Esophagus (tissue), 2 donors: Measurements from ENCODE around the gene HMGA1. TPM values are rescaled to one million over a fixed set of nuclear protein-coding genes. Genes with fewer than 3 reads are reported as not detected.
A peak's percentile ranks its signal among the peaks of the same experiment; 100 is the strongest.

Experiments
- H3K27ac ChIP-seq, 2 donors: one replicate each; pipeline ENCODE4 v1.5.1; 2013; ENCODE audit warnings: low read depth in 2 of 2, mild to moderate bottlenecking in 2 of 2, inconsistent platforms in 1 of 2, low read length in 1 of 2, moderate library complexity in 1 of 2
- H3K27me3 ChIP-seq, 2 donors: one replicate each; pipeline ENCODE4 v1.6.1; 2013; ENCODE audit warnings: low read length in 2 of 2, control low read depth in 1 of 2, mild to moderate bottlenecking in 1 of 2; ENCODE audit not compliant: insufficient read depth in 2 of 2, control insufficient read depth in 1 of 2
- H3K36me3 ChIP-seq, 2 donors: one replicate each; pipeline ENCODE4 v1.6.1; 2013; ENCODE audit warnings: low read length in 1 of 2; ENCODE audit not compliant: control insufficient read depth in 2 of 2, insufficient read depth in 2 of 2
- H3K4me1 ChIP-seq, 2 donors: one replicate each; pipeline ENCODE4 v1.6.1; 2013; ENCODE audit warnings: low read length in 1 of 2; ENCODE audit not compliant: control insufficient read depth in 2 of 2, insufficient read depth in 2 of 2
- H3K4me3 ChIP-seq, 2 donors: one replicate each; pipeline ENCODE4 v1.5.1; 2013; ENCODE audit warnings: low read length in 2 of 2, mild to moderate bottlenecking in 2 of 2, low read depth in 1 of 2, moderate library complexity in 1 of 2
- H3K9me3 ChIP-seq, 2 donors: one replicate each; pipeline ENCODE4 v1.6.1; 2013; ENCODE audit warnings: mild to moderate bottlenecking in 2 of 2, low read depth in 1 of 2, low read length in 1 of 2, moderate library complexity in 1 of 2; ENCODE audit not compliant: control insufficient read depth in 2 of 2, insufficient read depth in 1 of 2
- WGBS, 2 donors: extraction: QIAGEN DNeasy Blood & Tissue Kit; methylation state at CpG; one replicate each; pipeline ENCODE4 v1.1.7; 2013; 5-methylcytosine and 5-hydroxymethylcytosine counted together
- polyA plus RNA-seq, 2 donors: library from polyadenylated mRNA; stranded (reverse); fragments of 200-250 nt; gene quantifications; one replicate each; pipeline ENCODE4 v1.2.3, GENCODE V29; 2013
- donor health status: healthy with polysubstance abuse.
- donor health status: Bipolar disorder and iron deficiency.

HMGA1 gene
- polyA plus RNA-seq, 2 donors: 202 to 211 TPM

DNA sequence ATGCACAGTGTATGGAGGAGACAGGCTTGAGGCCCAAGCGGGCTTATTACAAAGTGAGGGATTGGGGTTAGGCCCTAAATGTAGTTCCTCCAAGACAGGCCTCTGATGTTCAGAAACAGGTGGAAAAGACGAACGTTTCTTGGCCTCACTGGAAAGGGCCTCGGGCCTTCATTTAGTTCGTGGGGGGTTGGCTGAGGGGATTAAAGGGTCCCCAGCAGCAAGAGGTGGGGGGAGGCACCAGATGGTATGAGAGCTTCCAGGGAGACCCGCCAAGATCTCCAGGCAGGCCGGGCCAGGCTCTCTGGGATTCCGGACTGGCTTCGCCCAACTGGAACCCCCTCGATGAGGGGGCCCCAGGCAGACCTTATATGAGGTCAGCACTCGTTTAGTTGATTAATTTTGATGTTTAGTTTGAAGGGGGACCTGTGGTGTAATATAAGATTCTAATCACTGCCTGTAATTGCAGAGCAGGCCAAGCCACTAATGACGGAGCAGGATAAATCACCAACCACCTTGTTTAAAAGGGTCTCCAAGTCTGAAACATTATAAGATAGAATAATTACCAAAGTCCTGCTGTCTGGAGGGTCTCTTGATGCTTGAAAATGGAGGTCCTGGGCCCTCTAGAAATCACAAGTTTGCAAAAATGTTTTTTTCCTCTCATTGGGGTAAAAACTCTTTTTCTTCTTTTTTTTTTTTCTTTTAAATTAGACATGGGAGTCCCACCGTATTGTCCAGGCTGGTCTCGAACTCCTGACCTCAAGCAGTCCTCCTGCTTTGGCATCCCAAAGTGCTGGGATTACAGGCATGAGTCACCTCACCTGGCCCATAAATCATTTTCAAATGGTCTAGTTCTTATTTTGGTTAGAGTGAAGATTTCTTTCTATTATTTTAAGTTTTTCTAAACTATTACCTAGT lies 2.2 kb downstream of the HMGA1 start:
- WGBS, 2 donors: 48 to 56% methylated on average over 14 of the region's 14 CpGs
- H3K4me3 ChIP-seq: peak overlapping the region; percentile 75 to 81
- no peaks in the 10 kb centered on the region for H3K27me3 ChIP-seq
- peaks cover 2 to 7% of the 10 kb centered on the region in 2 donors for H3K4me1 ChIP-seq
- no peaks in the 10 kb centered on the region for H3K9me3 ChIP-seq
- peaks cover 9 to 21% of the 10 kb centered on the region in 2 donors for H3K36me3 ChIP-seq
- H3K27ac ChIP-seq: peak overlapping the region; percentile 96 to 98

DNA sequence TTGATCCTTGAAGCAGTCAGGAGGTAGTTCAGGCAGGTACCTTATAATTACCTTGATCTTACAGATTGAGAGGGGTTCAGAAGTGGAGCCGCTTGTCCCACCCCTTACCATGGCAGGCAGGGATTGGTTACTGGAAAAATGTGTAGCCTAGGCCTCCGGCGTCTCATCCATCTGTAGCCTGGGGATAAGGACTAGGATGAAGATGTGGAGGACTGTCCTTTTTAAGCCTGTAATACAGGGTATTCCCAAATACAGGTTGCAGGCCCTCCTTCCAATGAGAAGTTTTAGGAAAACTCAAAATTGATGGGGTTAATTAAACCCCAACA lies 2.8 kb downstream of the HMGA1 start:
- peaks cover 9 to 22% of the 10 kb centered on the region in 2 donors for H3K36me3 ChIP-seq
- no peak overlapping the region for H3K27ac ChIP-seq
- no peaks in the 10 kb centered on the region for H3K27me3 ChIP-seq
- H3K4me1 ChIP-seq: peaks cover 7 to 12% of the 10 kb centered on the region in 2 donors
- H3K9me3 ChIP-seq: no peaks in the 10 kb centered on the region
- 60 to 72% methylated on average over 3 of the region's 3 CpGs for WGBS, 2 donors
- H3K4me3 ChIP-seq: no peak overlapping the region

DNA sequence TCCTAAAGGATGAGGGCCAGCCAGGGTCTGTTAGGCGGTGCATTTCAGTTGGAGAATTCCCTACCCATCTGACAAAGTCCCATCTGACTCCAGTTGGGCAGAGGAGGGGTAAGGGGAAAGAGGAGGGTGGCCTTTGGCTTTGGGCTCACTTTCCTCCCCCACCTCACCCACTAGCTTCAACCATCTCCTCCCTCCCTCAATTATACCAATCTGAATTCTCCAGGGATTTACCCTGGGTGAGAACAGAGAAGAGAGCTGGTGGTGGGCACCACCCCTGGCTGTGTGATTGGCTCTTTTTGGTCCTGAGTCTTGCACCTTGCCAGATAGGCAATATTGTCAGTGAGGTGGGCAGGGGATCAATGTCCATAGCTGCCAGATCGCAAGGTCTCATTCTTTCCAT lies 3.2 kb downstream of the HMGA1 start:
- Histone ChIP-seq H3K36me3 (peaks cover 9 to 22% of the 10 kb centered on the region in 2 donors), H3K9me3 (no peaks in the 10 kb centered on the region), H3K27ac (no peak overlapping the region), H3K27me3 (no peaks in the 10 kb centered on the region), H3K4me3 (no peak overlapping the region), H3K4me1 (peaks cover 7 to 11% of the 10 kb centered on the region in 2 donors)
- WGBS, 2 donors: 85 to 92% methylated on average over 2 of the region's 2 CpGs

DNA sequence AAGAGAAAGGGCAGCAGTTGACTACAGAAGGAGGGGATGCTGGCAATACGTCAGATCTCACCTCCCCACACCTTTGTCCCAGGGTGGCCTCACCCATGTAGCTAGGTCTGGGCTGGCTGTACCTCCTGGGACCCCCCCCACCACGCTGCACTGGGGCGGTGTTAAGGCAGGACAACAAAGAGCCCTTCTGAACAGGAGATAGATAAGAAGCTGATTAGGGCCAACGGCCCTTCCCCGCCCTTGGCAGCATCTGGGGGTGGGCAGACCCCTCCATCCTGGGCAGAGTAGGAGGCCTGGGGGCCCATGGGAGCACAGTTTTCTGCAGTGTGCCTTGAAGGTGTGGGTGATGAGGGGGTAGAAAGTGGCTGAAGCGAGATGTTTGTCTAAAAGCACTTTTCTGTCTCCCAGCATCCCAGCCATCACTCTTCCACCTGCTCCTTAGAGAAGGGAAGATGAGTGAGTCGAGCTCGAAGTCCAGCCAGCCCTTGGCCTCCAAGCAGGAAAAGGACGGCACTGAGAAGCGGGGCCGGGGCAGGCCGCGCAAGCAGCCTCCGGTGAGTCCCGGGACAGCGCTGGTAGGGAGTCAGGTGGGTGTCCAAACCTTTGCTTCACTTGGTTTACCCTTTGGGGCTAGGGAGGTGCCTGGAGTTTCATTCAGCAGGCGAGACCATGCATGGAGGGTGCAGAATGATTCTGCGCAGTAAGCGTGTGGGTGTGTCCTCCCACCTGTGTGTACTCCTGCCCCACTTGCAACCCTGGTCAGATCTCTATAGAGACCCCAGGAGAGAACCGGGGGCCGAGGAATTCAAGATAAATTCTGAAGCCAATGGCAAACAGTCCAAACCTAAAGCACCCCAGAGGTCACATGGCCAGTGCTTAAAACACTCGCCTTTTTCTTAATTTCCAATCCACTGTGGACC lies 3.9 kb downstream of the HMGA1 start:
- no peak overlapping the region for H3K4me3 ChIP-seq
- H3K27me3 ChIP-seq: no peaks in the 10 kb centered on the region
- peaks cover 9 to 22% of the 10 kb centered on the region in 2 donors for H3K36me3 ChIP-seq
- H3K27ac ChIP-seq: no peak overlapping the region
- H3K4me1 ChIP-seq: peaks cover 7 to 11% of the 10 kb centered on the region in 2 donors
- H3K9me3 ChIP-seq: no peaks in the 10 kb centered on the region
- 78 to 86% methylated on average over 22 of the region's 22 CpGs for WGBS, 2 donors

DNA sequence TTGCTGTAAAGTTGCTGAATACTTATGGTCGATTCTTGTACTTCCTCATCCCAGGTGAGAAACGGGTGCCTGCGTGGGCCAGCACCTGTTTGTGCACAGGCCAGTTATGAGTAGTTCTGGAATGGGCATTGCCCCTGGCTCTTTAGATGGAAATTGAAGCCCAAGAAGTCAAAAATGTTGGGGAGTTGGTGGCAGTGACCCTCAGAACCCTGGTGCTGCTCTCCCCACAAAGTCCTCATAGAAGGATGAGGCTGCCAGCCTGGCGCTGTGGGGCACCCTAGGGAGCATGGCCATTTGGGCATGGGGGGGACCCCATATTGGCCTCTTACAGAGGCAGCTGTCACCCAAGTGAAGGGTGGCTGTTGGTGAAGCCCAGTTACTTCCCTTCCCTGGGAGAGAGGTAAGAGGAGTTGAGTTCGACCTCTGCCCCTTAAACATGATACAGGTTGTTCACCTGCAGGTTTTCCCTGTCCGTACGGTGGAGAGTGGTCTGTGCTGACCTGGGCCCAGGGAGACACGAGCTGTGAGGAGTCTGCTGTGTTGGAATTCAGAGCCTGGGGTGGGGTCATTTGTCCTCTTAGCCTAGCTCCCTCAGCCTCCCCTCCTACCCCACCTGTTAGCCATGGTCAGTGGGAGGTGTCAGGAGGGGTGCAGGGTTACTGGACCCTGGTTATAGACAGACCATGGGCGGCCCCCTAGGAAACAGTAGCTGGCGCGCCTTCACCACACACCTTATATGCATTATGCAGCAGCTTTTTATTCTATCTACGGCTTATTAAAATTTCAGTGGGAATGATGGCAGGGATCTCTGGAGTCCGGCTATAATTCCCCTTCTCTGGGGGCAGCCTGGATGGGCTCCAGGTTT lies 4.9 kb downstream of the HMGA1 start:
- H3K36me3 ChIP-seq: peaks cover 9 to 22% of the 10 kb centered on the region in 2 donors
- H3K27ac ChIP-seq: no peak overlapping the region
- no peaks in the 10 kb centered on the region for H3K27me3 ChIP-seq
- WGBS, 2 donors: 87 to 89% methylated on average over 13 of the region's 13 CpGs
- H3K4me1 ChIP-seq: peaks cover 7 to 11% of the 10 kb centered on the region in 2 donors
- no peak overlapping the region for H3K4me3 ChIP-seq
- no peaks in the 10 kb centered on the region for H3K9me3 ChIP-seq

DNA sequence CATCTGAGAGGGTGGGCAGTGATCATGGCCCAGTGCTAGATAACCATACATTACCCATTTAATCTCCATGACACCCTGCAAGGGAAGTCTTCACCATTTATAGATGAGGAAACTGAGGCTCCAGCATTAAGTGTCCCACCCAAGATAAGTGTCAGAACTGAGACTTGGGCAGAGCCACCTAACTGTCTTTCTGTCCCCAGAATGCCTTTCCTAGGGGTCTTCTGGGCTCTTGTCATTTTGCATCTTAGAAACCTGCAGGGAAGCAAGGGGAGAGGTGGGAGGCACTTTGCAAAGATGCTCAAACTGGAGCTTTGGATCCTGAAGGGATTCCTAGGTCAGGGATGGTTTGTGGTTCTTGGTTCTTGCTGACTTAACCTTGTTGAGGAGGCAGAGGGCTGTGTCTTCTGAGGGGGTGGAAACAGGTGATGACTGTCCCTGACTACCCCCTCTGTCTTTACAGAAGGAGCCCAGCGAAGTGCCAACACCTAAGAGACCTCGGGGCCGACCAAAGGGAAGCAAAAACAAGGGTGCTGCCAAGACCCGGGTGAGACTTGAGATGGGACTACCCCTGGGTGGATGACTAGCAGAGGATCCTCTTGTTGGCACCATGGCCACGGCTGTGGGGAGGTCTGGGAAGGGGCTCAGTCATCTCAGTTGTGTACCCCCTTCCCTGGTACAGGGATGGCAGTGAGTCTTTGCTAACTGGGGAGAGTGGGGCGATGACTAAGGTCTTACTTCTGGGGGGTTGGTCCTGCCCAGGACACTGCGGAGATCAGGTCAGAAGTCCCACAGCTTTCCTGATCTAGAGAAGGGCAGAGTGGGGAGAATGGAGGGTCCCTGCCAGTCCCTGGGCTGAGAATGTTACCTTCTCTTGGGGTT lies 5.8 kb downstream of the HMGA1 start:
- no peak overlapping the region for H3K4me3 ChIP-seq
- H3K27ac ChIP-seq: no peak overlapping the region
- peaks cover 10 to 12% of the 10 kb centered on the region in 2 donors for H3K4me1 ChIP-seq
- H3K9me3 ChIP-seq: no peaks in the 10 kb centered on the region
- 66 to 78% methylated on average over 7 of the region's 7 CpGs for WGBS, 2 donors
- no peaks in the 10 kb centered on the region for H3K27me3 ChIP-seq
- peaks cover 9 to 22% of the 10 kb centered on the region in 2 donors for H3K36me3 ChIP-seq

DNA sequence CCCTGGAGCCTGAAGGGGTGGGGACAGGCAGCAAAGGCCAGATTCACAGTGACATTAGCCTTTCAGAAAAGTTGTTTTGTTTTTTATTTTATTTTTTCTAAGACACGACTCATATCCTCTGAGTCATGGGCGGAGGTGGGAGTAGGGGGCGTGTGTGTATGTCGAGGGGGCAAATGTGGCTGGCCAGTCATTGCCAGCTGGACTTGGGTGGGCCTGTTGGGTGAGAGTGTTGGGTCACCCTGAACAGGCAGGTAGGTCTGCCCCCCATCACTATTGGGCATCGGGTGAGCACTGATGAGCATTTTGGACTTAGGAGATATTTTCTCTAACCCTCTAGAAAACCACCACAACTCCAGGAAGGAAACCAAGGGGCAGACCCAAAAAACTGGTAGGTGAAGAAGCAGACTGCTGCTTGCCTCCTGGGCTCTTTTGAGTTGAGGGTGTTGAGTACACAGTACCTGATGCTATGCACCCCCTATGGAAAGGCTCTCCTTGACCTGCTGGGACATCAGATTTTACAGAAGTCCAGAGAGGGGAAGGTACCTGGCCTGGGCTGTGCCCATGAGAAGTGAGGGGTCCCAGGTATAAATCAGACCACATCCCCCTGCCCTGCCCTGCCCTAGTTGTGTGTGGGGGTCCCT lies 6.6 kb downstream of the HMGA1 start:
- H3K36me3 ChIP-seq: peaks cover 9 to 22% of the 10 kb centered on the region in 2 donors
- peaks cover 11 to 18% of the 10 kb centered on the region in 2 donors for H3K4me1 ChIP-seq
- H3K27me3 ChIP-seq: no peaks in the 10 kb centered on the region
- WGBS, 2 donors: 48 to 51% methylated on average over 5 of the region's 5 CpGs
- no peaks in the 10 kb centered on the region for H3K9me3 ChIP-seq
- peak overlapping the region in 1 of 2 donors; percentile 88 for H3K27ac ChIP-seq
- no peak overlapping the region for H3K4me3 ChIP-seq
